ENCODE results near the gene PGLYRP3.

DNA sequence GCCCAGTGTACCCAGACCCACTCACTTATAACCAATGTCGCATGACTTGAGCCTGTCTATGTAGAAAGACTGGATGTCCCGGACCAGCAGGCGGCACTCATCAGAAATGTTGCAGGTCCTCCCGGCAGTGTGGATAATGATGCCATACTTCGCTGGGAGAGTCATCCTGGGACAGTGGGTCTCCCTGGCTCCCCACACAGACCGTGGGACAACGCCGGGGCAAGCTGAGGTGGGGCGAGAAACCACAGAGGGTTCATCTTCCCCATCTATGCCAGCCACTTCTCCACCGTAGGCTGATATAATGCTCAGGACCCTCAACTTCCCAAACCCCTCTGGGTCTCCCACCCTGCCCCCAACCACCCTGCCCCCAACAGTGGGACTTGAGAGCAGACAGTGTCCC lies 27.6 kb upstream of the PGLYRP3 start:
- TF ChIP-seq, protein P1, sequence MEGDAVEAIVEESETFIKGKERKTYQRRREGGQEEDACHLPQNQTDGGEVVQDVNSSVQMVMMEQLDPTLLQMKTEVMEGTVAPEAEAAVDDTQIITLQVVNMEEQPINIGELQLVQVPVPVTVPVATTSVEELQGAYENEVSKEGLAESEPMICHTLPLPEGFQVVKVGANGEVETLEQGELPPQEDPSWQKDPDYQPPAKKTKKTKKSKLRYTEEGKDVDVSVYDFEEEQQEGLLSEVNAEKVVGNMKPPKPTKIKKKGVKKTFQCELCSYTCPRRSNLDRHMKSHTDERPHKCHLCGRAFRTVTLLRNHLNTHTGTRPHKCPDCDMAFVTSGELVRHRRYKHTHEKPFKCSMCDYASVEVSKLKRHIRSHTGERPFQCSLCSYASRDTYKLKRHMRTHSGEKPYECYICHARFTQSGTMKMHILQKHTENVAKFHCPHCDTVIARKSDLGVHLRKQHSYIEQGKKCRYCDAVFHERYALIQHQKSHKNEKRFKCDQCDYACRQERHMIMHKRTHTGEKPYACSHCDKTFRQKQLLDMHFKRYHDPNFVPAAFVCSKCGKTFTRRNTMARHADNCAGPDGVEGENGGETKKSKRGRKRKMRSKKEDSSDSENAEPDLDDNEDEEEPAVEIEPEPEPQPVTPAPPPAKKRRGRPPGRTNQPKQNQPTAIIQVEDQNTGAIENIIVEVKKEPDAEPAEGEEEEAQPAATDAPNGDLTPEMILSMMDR (IDR thresholded peaks at IDR 0.05; ENCODE audit: insufficient read depth, low read length) = no peak
- TF ChIP-seq POLR2AphosphoS5 (IDR thresholded peaks at IDR 0.05; ENCODE audit: low read depth) (no peak), GABPA (IDR thresholded peaks at IDR 0.05; ENCODE audit: low read depth) (no peak), SPI1 (IDR thresholded peaks at IDR 0.05; ENCODE audit: borderline replicate concordance, low read depth) (no peak)
- TF ChIP-seq, protein P2, sequence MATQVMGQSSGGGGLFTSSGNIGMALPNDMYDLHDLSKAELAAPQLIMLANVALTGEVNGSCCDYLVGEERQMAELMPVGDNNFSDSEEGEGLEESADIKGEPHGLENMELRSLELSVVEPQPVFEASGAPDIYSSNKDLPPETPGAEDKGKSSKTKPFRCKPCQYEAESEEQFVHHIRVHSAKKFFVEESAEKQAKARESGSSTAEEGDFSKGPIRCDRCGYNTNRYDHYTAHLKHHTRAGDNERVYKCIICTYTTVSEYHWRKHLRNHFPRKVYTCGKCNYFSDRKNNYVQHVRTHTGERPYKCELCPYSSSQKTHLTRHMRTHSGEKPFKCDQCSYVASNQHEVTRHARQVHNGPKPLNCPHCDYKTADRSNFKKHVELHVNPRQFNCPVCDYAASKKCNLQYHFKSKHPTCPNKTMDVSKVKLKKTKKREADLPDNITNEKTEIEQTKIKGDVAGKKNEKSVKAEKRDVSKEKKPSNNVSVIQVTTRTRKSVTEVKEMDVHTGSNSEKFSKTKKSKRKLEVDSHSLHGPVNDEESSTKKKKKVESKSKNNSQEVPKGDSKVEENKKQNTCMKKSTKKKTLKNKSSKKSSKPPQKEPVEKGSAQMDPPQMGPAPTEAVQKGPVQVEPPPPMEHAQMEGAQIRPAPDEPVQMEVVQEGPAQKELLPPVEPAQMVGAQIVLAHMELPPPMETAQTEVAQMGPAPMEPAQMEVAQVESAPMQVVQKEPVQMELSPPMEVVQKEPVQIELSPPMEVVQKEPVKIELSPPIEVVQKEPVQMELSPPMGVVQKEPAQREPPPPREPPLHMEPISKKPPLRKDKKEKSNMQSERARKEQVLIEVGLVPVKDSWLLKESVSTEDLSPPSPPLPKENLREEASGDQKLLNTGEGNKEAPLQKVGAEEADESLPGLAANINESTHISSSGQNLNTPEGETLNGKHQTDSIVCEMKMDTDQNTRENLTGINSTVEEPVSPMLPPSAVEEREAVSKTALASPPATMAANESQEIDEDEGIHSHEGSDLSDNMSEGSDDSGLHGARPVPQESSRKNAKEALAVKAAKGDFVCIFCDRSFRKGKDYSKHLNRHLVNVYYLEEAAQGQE (IDR thresholded peaks at IDR 0.05; ENCODE audit: insufficient replicate concordance, low read depth) = no peak

All from HL-60 (cell line).